K562 (cell line): Measurements from ENCODE around the gene ZNF280C. TPM values are rescaled to one million over a fixed set of nuclear protein-coding genes. Genes with fewer than 3 reads are reported as not detected.

ENCODE experiments used
- DACH1 ChIP-seq: fragments of 450-650 bp; IDR thresholded peaks from 2 replicates; pipeline ENCODE4 v1.6.1; 2018; ENCODE audit not compliant: partially characterized antibody
- ETV5 ChIP-seq: sonication (generic); formaldehyde crosslinking; IDR thresholded peaks from 2 replicates; pipeline ENCODE4 v1.4.0; 2020; ENCODE audit warnings: low read depth, mild to moderate bottlenecking, missing genetic modification reagents
- FOSL1 ChIP-seq: fragments of 200-800 bp; sonication (Bioruptor generic); conservative IDR thresholded peaks from 2 replicates; pipeline ENCODE4 v1.6.1; 2016; ENCODE audit warnings: missing genetic modification characterization, missing compliant biosample characterization
- FOXA1 ChIP-seq: fragments of 450-650 bp; IDR thresholded peaks from 2 replicates; pipeline ENCODE4 v1.6.1; 2016; ENCODE audit warnings: mild to moderate bottlenecking, borderline replicate concordance
- GABPB1 ChIP-seq: sonication (generic); formaldehyde crosslinking; IDR thresholded peaks from 2 replicates; pipeline ENCODE4 v1.8.0; 2022; ENCODE audit warnings: mild to moderate bottlenecking, missing genetic modification reagents
- IRF1 ChIP-seq: sonication (generic); formaldehyde crosslinking; IDR thresholded peaks from 2 replicates; pipeline ENCODE4 v1.8.0; 2022; ENCODE audit warnings: missing genetic modification reagents, mild to moderate bottlenecking, borderline replicate concordance
- MTA1 ChIP-seq: fragments of 450-650 bp; IDR thresholded peaks from 2 replicates; pipeline ENCODE4 v1.6.1; 2017; ENCODE audit warnings: borderline replicate concordance
- PHB2 ChIP-seq: fragments of 450-650 bp; IDR thresholded peaks from 2 replicates; pipeline ENCODE4 v1.6.1; 2017; ENCODE audit warnings: low read depth
- SETDB1 ChIP-seq: IDR thresholded peaks from one replicate; pipeline ENCODE4 v1.6.1; 2012; ENCODE audit warnings: low read length, control low read depth, inconsistent platforms
- SIX5 ChIP-seq, 2 experiments: IDR thresholded peaks; 2 replicates each; pipeline ENCODE4 v1.6.1; 2011; ENCODE audit warnings: low read length in 2 of 2, borderline replicate concordance in 1 of 2, low read depth in 1 of 2, mild to moderate bottlenecking in 1 of 2, moderate library complexity in 1 of 2; ENCODE audit not compliant: insufficient read depth in 1 of 2
- TAF7 ChIP-seq: fragments of 450-650 bp; IDR thresholded peaks from 2 replicates; pipeline ENCODE4 v1.6.1; 2016; ENCODE audit warnings: missing genetic modification characterization, missing compliant biosample characterization
- TGIF2 ChIP-seq: sonication (generic); formaldehyde crosslinking; IDR thresholded peaks from 2 replicates; pipeline ENCODE4 v1.8.1; 2022; ENCODE audit warnings: mild to moderate bottlenecking, missing genetic modification reagents, moderate library complexity
- TRIM28 ChIP-seq: fragments of 450-650 bp; IDR thresholded peaks from 2 replicates; pipeline ENCODE4 v1.6.1; 2017
- VEZF1 ChIP-seq: fragments of 200-800 bp; sonication (Bioruptor generic); IDR thresholded peaks from 2 replicates; pipeline ENCODE4 v1.6.1; 2017; ENCODE audit warnings: missing genetic modification characterization, missing compliant biosample characterization
- YBX1 ChIP-seq: fragments of 450-650 bp; IDR thresholded peaks from 2 replicates; pipeline ENCODE4 v1.7.1; 2016; ENCODE audit warnings: mild to moderate bottlenecking
- ZHX1 ChIP-seq: fragments of 150-350 bp; conservative IDR thresholded peaks from 2 replicates; pipeline ENCODE4 v1.6.1; 2014; ENCODE audit warnings: low read length
- ZNF134 ChIP-seq: fragments of 250-450 bp; sonication (Bioruptor Pico); conservative IDR thresholded peaks from 2 replicates; pipeline ENCODE4 v1.4.0; 2020
- ZNF140 ChIP-seq: fragments of 250-450 bp; sonication (Bioruptor Pico); IDR thresholded peaks from 2 replicates; pipeline ENCODE4 v1.8.0; 2021; ENCODE audit warnings: moderate library complexity, mild to moderate bottlenecking, inconsistent platforms
- ZNF282 ChIP-seq: sonication (generic); formaldehyde crosslinking; IDR thresholded peaks from 2 replicates; pipeline ENCODE4 v1.8.1; 2023; ENCODE audit warnings: missing genetic modification reagents
- ZNF707 ChIP-seq: fragments of 250-450 bp; sonication (Bioruptor Pico); conservative IDR thresholded peaks from 2 replicates; pipeline ENCODE4 v1.8.0; 2022; ENCODE audit warnings: inconsistent platforms, mild to moderate bottlenecking, moderate library complexity
- polyA plus RNA-seq, 8 experiments: library from polyadenylated mRNA; depleted of rRNA in 4 of 8; stranded (reverse) in 5 of 8; unstranded in 3 of 8; fragments of >200 nt; fragmentation: Nextera tagmentation in 2 of 8; fragmentation: Illumina TruSeq in 1 of 8; extraction: Ambion mirVana in 2 of 8; extraction: Trizol in 1 of 8; gene quantifications; 2 replicates each; pipeline versions ENCODE4 v1.2.1 to v1.2.3, GENCODE V29; 2011 to 2014; ENCODE audit warnings: inconsistent platforms in 1 of 8, missing spikeins in 1 of 8
- total RNA-seq, 7 experiments: library from RNA; depleted of rRNA in 6 of 7; stranded (reverse); fragments of >200 nt in 6 of 7; fragmentation: Illumina TruSeq in 2 of 7; extraction: Trizol in 2 of 7; gene quantifications; 2 replicates each; pipeline versions ENCODE4 v1.2.1 to v1.2.3, GENCODE V29; 2011 to 2021; ENCODE audit warnings: low replicate concordance in 1 of 7
- TF ChIP-seq, protein P1 (sequence below): fragments of 250-450 bp; sonication (Bioruptor Pico); IDR thresholded peaks from 2 replicates; pipeline ENCODE4 v1.5.1; 2021; ENCODE audit warnings: mild to moderate bottlenecking
- TF ChIP-seq, protein P2 (sequence below): fragments of 450-650 bp; formaldehyde crosslinking; IDR thresholded peaks from 2 replicates; pipeline ENCODE4 v1.4.0; 2020; ENCODE audit warnings: mild to moderate bottlenecking, mixed read lengths

ZNF280C gene
- total and polyA plus RNA-seq, 9 of the 15 experiments (the other 6 are each of a cell fraction or from before 2014, with no cell fraction given): 1.6 to 8.3 (median 4.4) TPM

DNA sequence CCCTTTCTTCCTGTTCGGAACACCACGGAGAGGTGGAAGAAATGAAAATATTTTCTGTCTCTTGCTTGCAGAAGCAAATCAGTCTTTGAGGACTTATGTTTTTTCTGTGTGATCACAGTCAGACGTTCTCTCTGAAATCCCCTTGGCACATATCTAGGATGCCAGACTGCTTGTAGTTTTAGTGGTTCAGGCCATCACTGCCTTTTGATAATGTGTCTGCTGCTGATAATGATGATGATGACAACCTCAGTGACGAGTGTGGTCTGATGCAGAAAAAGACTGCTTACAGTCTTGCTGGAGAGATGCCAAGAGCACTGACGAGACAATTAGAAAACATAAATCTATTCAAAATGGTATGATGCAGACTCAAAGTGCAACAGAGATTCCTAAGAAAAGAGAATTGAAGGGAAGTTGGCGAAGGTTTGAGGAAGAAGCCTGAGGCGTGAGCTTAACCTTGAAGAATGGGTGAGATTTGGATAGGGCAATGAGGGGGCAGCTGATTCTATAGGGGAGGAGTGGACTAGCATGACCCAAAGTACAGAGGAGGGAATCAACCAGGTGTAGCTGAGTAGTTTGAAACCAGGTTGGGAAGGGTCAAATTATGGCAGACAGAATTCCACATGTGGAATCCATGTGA, 89.0 kb downstream of the ZNF280C start (continued):
- TF ChIP-seq ZHX1 (no peak), TAF7 (no peak), ZNF707 (CRISPR knock-in tag) (no peak), ETV5 (CRISPR knock-in tag) (no peak; the same call in 1 of the 2 replicates), FOSL1 (tag) (peak; percentile 92), PHB2 (peak; percentile 96), TRIM28 (peak; percentile 80; the same call in 1 of the 2 replicates), IRF1 (no peak), GABPB1 (peak; percentile 55; the same call in 1 of the 2 replicates), FOXA1 (no peak), DACH1 (no peak), VEZF1 (peak; percentile 68), TGIF2 (CRISPR knock-in tag) (no peak), ZNF282 (CRISPR knock-in tag) (no peak), YBX1 (no peak), MTA1 (peak; percentile 80; the same call in 1 of the 2 replicates), SETDB1 (no peak), SIX5 (IDR thresholded peaks at IDR 0.05; ENCODE audit: borderline replicate concordance in 1 of 2, insufficient read depth in 1 of 2, low read depth in 1 of 2, low read length in 2 of 2) (no peak), ZNF140 (no peak), ZNF134 (CRISPR knock-in tag) (no peak)
- TF ChIP-seq, protein P1, sequence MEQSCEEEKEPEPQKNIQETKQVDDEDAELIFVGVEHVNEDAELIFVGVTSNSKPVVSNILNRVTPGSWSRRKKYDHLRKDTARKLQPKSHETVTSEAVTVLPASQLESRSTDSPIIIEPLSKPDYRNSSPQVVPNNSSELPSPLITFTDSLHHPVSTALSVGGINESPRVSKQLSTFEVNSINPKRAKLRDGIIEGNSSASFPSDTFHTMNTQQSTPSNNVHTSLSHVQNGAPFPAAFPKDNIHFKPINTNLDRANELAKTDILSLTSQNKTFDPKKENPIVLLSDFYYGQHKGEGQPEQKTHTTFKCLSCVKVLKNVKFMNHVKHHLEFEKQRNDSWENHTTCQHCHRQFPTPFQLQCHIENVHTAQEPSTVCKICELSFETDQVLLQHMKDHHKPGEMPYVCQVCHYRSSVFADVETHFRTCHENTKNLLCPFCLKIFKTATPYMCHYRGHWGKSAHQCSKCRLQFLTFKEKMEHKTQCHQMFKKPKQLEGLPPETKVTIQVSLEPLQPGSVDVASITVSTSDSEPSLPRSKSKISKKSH (CRISPR knock-in tag): no peak
- TF ChIP-seq, protein P2, sequence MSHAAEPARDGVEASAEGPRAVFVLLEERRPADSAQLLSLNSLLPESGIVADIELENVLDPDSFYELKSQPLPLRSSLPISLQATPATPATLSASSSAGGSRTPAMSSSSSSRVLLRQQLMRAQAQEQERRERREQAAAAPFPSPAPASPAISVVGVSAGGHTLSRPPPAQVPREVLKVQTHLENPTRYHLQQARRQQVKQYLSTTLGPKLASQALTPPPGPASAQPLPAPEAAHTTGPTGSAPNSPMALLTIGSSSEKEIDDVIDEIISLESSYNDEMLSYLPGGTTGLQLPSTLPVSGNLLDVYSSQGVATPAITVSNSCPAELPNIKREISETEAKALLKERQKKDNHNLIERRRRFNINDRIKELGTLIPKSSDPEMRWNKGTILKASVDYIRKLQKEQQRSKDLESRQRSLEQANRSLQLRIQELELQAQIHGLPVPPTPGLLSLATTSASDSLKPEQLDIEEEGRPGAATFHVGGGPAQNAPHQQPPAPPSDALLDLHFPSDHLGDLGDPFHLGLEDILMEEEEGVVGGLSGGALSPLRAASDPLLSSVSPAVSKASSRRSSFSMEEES (CRISPR knock-in tag): no peak
